Hematopoietic multipotent progenitor cell treated with erythropoietin and hydrocortisone succinate and interleukin-3 and kit ligand, for 17 days (in vitro differentiated cells): ENCODE measurements around the gene CLPX.
"Not testable (repeated sequence)": the region's sequence is repeated elsewhere in the genome, so short reads cannot be mapped to it uniquely, and the experiment has no call there.

Experiments used
- DNase-seq: peaks from one replicate; pipeline ENCODE4 v3.0.0-alpha.2; 2015; ENCODE audit warnings: low spot score

Gene CLPX

DNA sequence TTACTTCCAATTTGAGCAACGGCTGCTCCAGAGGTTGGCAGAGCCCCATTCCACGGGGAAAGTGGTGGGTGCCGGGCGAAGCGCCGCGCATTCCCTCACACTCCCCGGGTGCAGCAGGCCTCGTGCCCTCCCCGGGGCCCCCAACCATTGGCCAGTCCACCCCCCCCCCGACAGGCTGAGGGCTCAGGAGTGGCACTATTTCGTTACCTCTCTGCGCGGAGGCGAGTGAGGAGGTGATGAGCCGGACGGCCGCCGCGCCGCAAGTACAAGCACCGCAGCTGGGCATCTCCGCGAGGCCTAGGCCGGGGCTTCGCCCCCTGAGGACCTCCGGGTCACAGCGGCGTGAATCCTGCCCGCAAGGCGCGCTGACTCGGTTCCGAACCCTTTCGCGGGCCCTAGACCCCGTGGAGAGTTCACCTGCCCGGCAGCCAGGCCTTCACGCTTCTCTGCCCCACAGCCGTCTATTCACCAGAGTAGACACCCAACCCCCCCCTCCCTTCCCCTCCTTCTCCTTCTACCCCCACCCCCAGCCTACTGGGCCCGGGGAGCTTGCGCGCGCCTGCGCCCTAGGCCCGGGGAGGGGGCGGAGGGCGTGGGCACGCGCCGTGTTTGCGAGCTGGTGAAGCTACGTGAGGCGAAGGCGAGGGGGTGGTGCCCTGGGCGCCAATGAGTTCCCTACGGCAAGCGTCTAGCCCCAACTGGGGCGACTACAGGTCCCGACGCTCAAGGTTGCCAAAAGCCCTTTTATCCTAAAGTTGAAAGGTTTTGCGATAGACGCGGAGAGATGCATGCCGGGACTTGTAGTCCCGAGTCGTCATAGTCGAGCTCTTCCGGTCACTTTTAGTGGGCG is at the start of gene CLPX:
Gene CLPX (minus strand): TSS at position 475 of the 850 bp plus-strand sequence. CDS start 189 bp downstream, at position 286.
- peak; percentile 92 for DNase-seq

DNA sequence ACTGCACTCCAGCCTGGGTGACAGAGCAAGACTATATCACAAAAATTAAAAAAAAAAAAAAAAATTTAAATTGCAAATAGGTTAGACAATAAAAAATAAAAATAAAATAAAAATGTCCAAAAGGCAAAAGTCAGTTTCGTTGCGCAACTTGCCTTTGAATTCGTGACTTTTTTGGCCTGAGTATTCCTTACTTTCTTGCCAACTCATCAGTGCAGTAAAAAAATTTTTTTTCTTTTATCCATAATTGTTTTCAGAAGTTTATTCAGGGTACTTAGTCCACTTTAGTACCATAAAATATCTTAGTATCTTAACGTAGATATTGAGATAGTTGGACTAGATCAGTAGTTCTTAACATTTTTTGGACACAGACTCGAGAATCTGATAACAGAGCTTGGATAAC is 48.6 kb upstream of the CLPX start:
- DNase-seq = no peak

DNA sequence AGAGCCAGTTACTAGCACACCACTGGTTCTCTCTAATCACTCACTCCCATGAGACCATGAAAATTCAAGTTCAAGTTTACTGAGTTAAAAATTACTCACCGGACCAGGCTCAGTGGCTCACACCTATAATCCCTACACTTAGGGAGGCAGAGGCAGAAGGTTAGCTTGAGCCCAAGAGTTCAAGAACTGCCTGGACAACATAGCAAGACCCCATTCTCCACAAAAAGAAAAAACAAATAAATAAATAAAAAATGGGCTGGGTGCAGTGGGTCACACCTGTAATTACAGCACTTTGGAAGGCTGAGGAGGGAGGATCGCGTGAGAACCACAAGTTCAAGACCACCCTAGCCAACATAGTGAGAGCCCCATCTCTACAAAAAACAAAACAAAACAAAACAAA is 47.4 kb upstream of the CLPX start:
- DNase-seq = no peak

DNA sequence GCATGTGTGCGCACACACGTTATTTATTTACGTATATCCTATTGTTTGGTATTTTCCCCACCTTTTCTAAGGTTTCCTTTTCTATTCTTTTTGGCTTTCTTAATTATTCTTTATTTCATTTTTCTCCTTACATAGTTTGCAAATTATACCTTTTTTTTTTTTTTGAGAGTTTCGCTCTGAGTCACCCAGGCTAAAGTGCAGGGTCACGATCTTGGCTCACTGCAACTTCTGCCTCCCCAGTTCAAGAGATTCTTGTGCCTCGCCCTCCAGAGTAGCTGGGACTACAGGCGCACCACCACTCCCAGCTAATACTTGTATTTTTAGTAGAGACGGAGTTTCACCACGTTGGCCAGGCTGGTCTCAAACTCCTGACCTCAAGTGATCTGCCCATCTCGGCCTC is 46.2 kb upstream of the CLPX start:
- peak; percentile 20 for DNase-seq

DNA sequence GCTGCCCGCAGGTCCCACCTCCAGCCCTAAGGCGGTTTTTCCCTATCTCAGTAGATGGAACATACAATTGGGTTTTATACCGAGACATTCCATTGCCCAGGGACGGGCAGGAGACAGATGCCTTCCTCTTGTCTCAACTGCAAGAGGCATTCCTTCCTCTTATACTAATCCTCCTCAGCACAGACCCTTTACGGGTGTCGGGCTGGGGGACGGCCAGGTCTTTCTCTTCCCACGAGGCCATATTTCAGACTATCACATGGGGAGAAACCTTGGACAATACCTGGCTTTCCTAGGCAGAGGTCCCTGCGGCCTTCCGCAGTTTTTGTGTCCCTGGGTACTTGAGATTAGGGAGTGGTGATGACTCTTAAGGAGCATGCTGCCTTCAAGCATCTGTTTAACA is 41.8 kb upstream of the CLPX start:
- DNase-seq = not testable (repeated sequence)

DNA sequence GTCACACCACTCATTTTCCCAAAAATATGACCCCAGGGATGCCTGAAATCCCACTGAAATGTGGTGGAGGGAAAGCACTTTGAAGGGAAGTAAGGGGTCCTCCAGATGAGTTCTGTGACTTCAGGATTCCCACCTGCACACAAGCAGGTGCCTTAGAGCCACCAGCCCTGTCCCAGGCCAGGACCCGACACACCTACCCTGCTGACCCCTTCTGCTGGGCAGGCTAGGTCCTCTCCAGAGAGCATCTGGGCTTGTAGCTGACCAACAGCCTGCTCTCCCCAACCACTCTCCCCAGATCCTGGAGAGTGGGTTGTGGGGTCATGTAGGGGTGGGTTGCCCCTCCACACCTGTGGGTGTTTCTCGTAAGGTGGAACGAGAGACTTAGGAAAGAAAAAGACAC is 41.1 kb upstream of the CLPX start:
- no peak for DNase-seq

DNA sequence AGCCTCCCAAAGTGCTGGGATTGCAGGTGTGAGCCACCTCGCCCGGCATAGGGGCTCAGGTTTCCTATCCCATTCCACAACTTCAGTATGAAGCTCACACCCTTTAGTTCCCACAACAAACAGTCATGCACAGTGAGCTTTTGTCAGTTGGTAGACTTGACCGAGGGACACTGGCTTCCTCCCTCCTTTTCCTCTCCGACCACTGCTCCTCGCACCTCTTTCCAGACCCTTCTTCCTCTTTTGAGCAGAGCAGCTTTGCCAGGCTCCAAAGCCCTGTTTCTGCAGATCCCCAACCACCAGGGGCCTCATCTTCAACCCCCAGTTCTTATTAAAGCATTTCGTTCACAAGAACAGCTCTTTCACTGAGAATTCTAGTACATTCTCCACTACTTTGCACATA is 38.9 kb upstream of the CLPX start:
- DNase-seq = no peak

DNA sequence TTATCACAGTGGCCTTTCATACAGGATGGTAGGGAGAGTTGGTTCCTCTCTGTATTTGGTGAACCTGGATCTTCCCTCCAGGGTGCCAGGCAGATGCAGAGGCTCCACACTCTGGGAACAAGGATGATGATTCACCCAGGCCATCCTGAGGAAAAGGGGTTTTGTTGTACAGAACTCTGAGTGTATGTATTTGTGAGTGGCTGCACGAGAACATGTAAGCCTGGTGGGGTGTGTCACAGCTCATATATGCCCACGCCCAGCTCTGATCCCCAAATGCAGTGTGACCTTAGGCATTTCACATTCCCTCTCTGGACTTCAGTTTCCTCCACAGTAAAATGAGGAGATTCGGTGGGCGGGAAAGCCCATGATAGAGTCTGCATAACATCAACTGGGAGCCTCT is 37.7 kb upstream of the CLPX start:
- no peak for DNase-seq

DNA sequence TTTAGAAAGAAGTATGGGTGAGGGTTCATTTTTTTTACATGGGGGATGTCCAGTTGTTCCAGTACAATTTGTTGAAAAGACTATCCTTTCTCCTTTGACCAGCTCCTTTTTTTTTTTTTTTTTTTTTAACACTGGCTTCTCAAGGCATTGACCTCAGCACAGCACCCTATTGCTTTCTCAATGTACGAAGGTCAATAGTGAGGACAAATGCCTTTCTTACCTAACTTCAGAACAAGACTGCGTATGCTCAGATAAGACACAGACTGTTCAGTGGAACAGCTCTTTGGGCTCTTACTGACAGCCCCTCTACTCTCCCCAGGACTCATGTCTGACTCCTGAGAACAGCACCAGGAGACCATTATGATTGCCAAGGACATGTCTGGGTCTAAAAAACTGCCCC is 36.6 kb upstream of the CLPX start:
- DNase-seq = no peak

DNA sequence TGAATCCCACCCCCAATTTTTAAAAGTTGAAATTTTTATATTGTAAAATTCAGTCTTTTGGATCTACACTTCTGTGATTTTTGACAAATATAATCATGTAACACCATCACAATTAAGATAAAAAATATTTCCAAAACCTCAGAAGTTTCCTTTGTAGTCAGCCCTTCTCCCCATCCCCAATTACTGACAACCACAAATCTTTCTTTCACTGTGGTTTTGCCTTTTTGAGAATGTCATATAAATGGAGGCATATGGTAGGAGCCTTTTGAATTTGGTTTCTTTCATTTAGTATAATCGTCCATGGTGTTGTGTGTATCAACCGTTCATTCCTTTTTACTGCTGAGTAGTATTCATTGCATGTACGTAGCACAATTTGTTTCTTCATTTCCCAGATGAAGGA is 34.0 kb upstream of the CLPX start:
- no peak for DNase-seq

DNA sequence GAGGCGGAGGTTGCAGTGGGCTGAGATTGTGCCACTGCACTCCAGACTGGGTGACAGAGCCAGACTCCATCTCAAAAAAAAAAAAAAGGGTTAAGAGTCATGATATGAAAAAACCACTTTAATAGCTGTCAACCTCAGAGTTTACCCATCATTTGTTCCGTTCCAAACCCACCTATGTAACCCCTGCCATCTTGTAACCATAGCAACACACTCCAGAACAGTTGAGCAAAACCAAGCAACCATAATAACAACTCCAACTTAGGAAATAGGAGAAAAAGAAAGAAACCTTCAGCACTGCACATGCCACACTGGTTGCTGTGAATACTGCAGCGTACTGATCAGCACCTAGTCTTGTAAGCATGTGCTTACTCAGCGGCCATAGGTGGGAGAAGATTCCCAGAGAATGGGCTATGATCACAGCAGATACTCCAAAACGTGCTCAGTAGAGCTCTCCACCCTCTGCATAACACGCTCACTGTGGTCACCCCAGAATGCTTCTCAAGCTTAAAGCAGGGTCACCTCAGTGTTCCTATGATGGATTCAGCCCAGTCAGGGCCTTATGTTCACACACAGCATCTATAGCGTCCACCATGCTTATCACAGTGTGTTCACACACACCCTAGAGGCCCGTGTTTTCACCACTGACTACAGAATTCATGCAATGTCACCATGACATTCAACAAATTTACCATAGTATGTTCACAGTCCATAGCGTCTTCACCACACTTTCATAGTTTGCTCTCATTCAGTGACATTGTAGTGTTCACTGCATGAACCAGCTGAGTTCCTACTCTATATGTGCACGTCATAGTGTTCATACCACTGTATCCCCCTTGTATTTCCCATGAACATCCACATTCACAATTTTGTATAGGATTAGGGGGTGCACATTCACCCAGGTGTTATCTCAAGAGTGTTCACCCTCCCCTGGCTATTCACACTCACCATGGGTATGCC is 32.7 kb upstream of the CLPX start:
- DNase-seq = peak; percentile 77

DNA sequence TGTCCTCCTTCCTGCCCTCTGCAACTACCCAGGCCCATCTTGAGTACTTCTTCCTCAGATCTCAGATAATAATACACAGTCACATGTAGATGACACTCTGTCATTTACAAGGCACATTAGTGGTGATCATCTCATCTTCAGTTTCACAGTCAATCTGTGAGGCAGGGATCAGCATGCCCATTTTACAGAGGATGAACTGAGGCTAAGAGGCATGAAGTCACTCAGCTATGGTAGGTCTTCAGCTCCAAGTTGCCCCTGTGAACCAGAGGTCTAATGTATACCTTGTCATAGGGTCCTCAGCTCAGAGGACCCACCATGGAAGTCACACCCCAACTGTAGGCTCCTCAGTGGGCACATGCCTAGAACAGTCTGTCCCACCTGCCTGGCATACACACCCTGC is 30.4 kb upstream of the CLPX start:
- no peak for DNase-seq

DNA sequence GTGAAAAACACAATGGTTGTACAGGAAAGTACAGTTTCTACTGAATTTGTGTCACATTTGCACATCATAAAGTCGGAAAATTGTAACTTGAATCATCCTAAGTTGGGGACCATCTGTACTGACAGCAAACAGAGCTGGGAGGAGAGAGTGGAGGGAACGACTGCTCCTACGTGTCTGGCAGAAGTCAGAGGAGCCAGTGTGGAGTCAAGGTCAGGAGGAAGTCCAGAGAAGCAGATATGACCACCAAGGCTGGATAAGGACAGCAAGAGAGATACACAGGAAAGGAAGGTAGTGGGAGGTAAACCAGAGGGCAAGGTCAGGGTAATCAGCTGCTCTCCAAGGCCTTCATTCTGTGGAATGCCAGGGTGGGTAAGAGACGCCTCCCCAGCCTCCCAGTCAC is 28.9 kb upstream of the CLPX start:
- no peak for DNase-seq

DNA sequence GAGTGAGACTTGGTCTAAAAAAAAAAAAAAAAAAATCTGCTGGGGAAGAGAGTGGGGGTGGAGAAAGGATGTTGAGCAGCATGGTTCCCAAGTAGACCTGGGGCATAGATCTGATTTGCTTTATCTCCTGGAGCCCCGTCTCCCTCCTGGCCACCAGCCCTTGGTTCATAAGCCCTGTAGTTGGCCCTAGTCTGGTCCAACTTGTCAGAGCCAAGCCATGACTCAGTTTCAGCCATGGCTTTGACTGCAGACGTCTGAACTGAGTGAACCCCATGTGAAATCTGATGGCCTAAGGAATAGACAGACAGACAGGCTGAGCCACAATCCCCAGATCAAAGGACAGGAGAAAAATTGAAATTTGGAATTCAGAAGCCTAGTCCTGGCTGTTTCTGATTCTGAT is 28.1 kb upstream of the CLPX start:
- DNase-seq = no peak

DNA sequence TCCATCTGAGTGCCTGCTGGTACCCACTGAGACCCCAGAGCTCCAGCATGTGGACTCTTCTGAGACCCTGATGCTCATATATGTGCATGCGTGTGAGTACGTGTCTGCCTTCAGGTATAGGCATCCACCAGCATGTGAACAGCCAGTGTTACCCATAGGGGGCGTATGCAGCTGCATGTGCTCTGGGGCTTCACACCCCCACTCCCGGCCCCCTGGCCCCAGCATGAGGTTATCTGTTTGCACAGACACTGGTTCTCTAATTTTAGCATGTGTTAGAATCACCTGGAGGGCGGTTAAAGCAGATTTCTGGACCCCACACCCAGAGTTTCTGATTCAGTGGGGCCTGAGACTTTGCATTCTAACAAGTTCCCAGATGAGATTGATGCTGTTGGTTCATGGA is 27.0 kb upstream of the CLPX start:
- peak; percentile 42 for DNase-seq

DNA sequence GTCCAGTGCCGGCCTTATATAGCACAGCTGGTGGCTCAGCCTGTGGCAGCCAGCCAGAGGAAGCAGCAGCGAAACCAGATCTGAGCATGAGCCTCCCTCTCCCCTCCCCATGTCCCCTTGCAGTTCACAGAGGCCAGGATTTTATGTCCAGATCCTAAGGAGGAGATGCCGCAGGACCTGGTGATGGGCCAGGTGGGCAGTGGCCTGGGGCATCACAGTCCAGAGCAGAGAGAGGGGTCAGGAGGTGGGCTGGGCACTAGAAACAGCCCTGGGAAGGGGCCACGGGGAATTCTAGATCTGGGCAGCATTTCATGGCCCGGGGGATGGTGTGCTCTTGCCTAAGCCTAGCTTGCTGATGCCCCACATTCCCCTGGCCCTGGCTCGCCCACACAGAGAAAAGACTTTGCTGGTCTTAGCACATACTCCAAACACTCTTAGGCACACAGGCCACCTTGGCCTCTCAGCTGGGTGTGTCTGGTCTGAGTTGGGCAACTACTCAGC is 26.4 kb upstream of the CLPX start:
- no peak for DNase-seq

DNA sequence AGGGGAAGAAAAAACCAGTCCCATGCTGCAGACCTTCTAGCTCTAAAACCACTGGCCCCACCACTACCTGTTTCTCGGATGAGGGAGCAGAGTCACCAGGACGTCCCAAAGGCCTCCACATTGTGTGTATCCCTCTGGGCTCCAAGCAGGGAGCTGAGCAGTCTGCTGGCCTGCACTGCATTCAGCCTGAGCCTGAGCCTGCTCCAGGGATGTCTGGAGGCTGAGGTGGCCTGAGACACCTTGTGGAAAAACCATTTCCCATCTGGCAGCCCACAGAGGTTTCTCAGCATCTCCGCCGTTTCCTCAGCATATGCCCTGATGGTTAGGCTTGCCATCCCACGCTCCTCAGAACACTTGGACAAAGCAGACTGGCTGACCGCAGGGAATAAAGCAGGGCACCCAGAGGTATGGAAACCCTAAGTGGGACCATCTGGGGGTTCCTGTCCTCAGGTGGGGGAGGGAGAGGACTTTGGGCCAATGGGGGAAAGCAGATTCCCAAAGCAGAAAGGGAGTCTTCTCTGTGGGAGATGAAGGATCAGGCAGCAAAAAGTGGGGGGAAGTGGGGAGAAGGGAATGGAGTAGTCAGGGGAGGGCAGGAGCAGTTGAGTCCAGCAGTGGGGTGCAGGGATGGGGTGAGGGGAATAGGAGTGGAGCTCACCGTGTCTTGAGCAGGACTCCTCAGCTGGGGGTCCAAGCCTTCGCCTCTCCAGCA is 25.8 kb upstream of the CLPX start, which contains the start of gene CILP:
Gene CILP (minus strand): TSS at position 704 of the 712 bp plus-strand sequence. CDS start 1,718 bp downstream, outside the sequence.
- no peak for DNase-seq

DNA sequence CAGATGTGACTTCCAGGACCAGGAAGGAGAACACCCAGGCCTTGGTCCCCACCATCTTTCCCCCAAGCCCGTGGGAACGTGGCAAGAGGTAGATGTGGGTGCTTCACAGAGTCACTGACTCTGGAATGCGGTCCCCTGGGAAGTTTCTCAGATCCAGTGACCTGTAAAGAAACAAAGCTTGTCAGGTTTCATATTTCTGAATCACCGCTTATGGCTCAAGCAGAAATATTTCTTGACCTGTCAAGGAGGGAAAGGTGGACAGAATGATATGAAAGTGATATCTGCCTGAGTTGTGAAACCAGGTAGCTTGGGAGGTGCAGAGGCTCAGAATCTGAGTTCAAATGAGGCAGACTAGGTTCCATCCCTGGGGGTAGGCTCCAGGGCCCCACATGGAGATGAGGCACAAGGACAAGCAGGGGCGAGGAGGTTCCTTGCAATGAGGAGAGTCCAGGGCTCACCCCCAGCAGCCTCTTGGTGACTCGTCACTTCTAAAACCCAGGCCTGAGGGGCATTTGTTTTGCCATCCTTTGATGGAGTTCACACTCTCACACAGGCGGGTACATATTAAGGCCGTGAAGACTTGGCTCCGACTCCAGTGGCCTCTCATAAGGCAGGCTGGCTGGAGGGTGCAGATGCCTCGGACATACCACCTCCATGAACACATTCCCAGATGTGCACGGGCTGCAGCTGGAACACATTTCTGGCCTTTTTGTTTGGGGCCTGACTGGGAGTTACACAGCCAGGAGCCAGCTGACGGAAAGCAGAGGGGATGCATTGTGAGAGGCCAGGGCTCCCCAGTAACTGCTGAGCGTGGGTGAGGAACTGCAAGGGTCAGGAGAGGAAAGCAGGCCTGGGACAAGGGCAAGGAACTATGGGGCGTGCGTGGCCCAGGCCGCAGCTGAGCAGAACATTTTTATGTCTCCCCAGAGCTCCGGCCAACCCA is 24.8 kb upstream of the CLPX start:
- DNase-seq = no peak

DNA sequence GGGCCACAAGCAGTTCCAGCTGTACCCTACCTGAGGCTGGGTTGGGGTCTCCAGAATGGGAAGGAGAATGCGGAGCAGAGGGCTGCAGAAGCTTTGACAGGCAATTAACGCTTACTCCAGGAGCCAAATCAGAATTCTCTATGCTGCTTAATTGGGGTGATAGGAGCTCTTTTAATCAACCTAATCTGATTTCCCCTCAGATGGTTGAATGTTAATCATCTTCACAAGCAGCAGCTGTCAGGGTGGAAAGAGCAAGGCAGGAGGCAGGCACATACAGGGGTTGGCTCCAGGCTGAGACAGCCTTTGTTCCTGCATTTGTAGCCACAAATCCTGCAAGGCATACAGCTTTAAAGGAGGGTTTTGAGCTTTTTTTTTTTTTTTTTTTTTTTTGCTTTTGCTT is 23.5 kb upstream of the CLPX start:
- no peak for DNase-seq

DNA sequence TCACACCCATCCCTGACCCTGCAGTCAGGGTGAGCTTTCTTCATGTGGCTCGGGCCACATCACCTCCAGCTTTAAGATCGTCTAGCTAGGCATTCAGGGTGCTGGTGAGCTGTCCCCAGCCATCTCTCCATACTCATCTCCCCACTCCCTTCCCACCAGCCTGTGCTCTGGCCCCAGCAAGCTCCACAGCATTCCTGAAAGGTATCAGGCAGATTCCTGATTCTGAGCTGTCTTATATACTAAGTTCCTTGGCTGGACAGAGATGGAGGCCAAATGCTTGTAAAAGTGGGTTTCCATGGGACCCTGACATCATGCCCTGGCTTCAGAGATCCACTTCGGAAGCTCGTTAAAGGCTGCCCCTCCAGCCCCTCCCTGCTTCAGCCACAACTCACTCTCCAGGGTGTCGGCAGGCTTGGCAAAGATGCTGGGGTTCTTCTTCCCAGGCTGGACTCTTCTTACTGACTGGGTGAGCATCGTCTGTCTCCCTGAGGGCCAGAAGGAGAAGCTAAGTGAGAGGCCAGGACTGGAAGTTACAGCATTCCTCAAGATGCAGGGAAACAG is 22.2 kb upstream of the CLPX start:
- DNase-seq = no peak

DNA sequence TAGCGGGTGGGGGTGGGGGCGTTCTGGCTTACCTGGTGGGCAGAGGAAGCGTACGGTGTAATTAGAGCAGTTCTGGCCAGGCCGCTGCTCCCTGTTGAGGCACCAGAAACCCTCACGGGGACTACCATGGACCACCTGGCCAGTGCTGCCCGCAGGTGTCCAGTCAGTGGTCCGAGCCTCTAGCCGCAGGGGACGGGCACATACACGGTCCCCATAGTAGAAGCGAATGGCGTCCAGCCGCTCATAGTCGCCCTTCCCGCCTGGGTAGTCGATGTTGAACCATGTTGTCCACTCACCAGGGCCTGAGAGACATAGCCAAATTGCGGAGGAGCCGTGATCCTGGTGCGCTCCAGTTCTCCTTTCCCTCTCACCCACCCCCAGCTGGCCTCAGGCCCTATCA is 21.6 kb upstream of the CLPX start:
- no peak for DNase-seq
